IMR-90 (cell line): Measurements from ENCODE around the gene TMEM239. TPM values are rescaled to one million over a fixed set of nuclear protein-coding genes. Genes with fewer than 3 reads are reported as not detected.

Experiments
- ATAC-seq: fragments of 200-7000 bp; cut with Tn5 transposase; 2 replicates; pipeline ENCODE4 v1.9.1; 2020; ENCODE audit warnings: low read depth, mild to moderate bottlenecking, moderate library complexity
- BruUV-seq: library from RNA; stranded (reverse); fragments of 400-500 nt; replicated peaks from 2 replicates; lab custom pipeline; 2021; lab: Mats Ljungman, UMichigan
- CTCF ChIA-PET: fragments of 300-600 bp; formaldehyde crosslinking; extraction: SDS; loops from one replicate; lab custom pipeline; 2021; ENCODE audit warnings: antibody characterized with exemption; lab: Yijun Ruan, JAX
- POLR2A ChIA-PET: fragments of 300-600 bp; sonication (Branson Sonifier 250); formaldehyde crosslinking; loops from one replicate; lab custom pipeline; 2022; ENCODE audit warnings: antibody characterized with exemption; ENCODE audit not compliant: unreplicated experiment; lab: Charles Lee
- DNase-seq: peaks from one replicate; pipeline ENCODE4 v3.0.0; 2013
- H2AFZ ChIP-seq: replicated peaks from 2 replicates; pipeline ENCODE3; 2013; ENCODE audit warnings: low read length, mild to moderate bottlenecking; ENCODE audit not compliant: poor library complexity
- H2AK5ac ChIP-seq: 2 replicates; pipeline ENCODE4 v1.6.1; 2013; ENCODE audit warnings: low read depth, low read length, inconsistent platforms
- H2AK9ac ChIP-seq: replicated peaks from 2 replicates; pipeline ENCODE3; 2013; ENCODE audit warnings: mild to moderate bottlenecking, low read depth, low read length, moderate library complexity; ENCODE audit not compliant: poor library complexity
- H2BK120ac ChIP-seq: 2 replicates; pipeline ENCODE4 v1.6.1; 2013; ENCODE audit warnings: low read depth, low read length, inconsistent platforms
- H2BK15ac ChIP-seq: 3 replicates; pipeline ENCODE4 v1.6.1; 2013; ENCODE audit warnings: low read depth, low read length, inconsistent platforms
- H2BK20ac ChIP-seq: 2 replicates; pipeline ENCODE4 v1.6.1; 2013; ENCODE audit warnings: low read depth, mild to moderate bottlenecking, inconsistent platforms, low read length, moderate library complexity
- H2BK5ac ChIP-seq: 2 replicates; pipeline ENCODE4 v1.6.1; 2013; ENCODE audit warnings: mild to moderate bottlenecking, low read depth, low read length, inconsistent platforms; ENCODE audit not compliant: poor library complexity, severe bottlenecking
- H3K14ac ChIP-seq: replicated peaks from 2 replicates; pipeline ENCODE4 v1.6.1; 2013; ENCODE audit warnings: low read depth, low read length, inconsistent platforms
- H3K18ac ChIP-seq: 2 replicates; pipeline ENCODE4 v1.6.1; 2013; ENCODE audit warnings: low read depth, low read length, control low read depth
- H3K23ac ChIP-seq: 2 replicates; pipeline ENCODE4 v1.6.1; 2013; ENCODE audit warnings: low read depth, low read length, inconsistent platforms
- H3K27ac ChIP-seq: 2 replicates; pipeline ENCODE4 v1.5.1; 2013; ENCODE audit warnings: mild to moderate bottlenecking, control low read depth, low read length; ENCODE audit not compliant: insufficient read depth
- H3K27me3 ChIP-seq: 2 replicates; pipeline ENCODE4 v1.6.1; 2013; ENCODE audit warnings: low read length; ENCODE audit not compliant: control insufficient read depth, insufficient read depth
- H3K36me3 ChIP-seq: 2 replicates; pipeline ENCODE4 v1.6.1; 2013; ENCODE audit warnings: low read length, mixed read lengths; ENCODE audit not compliant: control insufficient read depth, insufficient read depth
- H3K4ac ChIP-seq: 2 replicates; pipeline ENCODE4 v1.6.1; 2013; ENCODE audit warnings: low read depth, low read length, inconsistent platforms
- H3K4me1 ChIP-seq: 2 replicates; pipeline ENCODE4 v1.6.1; 2013; ENCODE audit warnings: low read length, mixed read lengths; ENCODE audit not compliant: control insufficient read depth, insufficient read depth
- H3K4me2 ChIP-seq: 2 replicates; pipeline ENCODE4 v1.6.1; 2013; ENCODE audit warnings: low read depth, mild to moderate bottlenecking, control low read depth, low read length, moderate library complexity
- H3K4me3 ChIP-seq: 2 replicates; pipeline ENCODE4 v1.5.1; 2013; ENCODE audit warnings: low read depth, mild to moderate bottlenecking, control low read depth, low read length, moderate library complexity; ENCODE audit not compliant: insufficient read depth
- H3K56ac ChIP-seq: 2 replicates; pipeline ENCODE4 v1.6.1; 2013; ENCODE audit warnings: low read length, inconsistent platforms; ENCODE audit not compliant: insufficient read depth; ENCODE audit errors: extremely low read depth
- H3K79me1 ChIP-seq, 2 experiments: 2 replicates each; pipeline ENCODE4 v1.6.1; 2013; ENCODE audit warnings: low read length in 2 of 2, inconsistent platforms in 1 of 2, low read depth in 1 of 2
- H3K9ac ChIP-seq: 2 replicates; pipeline ENCODE4 v1.6.1; 2013; ENCODE audit warnings: low read depth, low read length, control low read depth
- H3K9me1 ChIP-seq: 2 replicates; pipeline ENCODE4 v1.6.1; 2013; ENCODE audit warnings: low read length, inconsistent platforms; ENCODE audit not compliant: insufficient read depth
- H3K9me3 ChIP-seq: 2 replicates; pipeline ENCODE4 v1.6.1; 2013; ENCODE audit warnings: low read length; ENCODE audit not compliant: control insufficient read depth, insufficient read depth
- H4K20me1 ChIP-seq: 2 replicates; pipeline ENCODE4 v1.6.1; 2013; ENCODE audit warnings: low read length, inconsistent platforms; ENCODE audit not compliant: insufficient read depth
- H4K5ac ChIP-seq: 2 replicates; pipeline ENCODE4 v1.6.1; 2013; ENCODE audit warnings: mild to moderate bottlenecking, low read depth, low read length, control low read depth
- H4K8ac ChIP-seq, 2 experiments: 2 replicates each; pipeline ENCODE4 v1.6.1; 2013; ENCODE audit warnings: low read depth in 2 of 2, low read length in 2 of 2, control low read depth in 1 of 2, inconsistent platforms in 1 of 2
- H4K91ac ChIP-seq: 2 replicates; pipeline ENCODE4 v1.6.1; 2013; ENCODE audit warnings: low read depth, low read length, inconsistent platforms; ENCODE audit not compliant: insufficient read depth
- BHLHE40 ChIP-seq: fragments of 150-350 bp; IDR thresholded peaks from 2 replicates; pipeline ENCODE4 v1.6.1; 2016; ENCODE audit warnings: mild to moderate bottlenecking, low read depth, low read length
- CEBPB ChIP-seq: IDR thresholded peaks from 2 replicates; pipeline ENCODE4 v1.6.1; 2012; ENCODE audit warnings: low read depth, low read length, improper control_type of control experiment
- CHD1 ChIP-seq: IDR thresholded peaks from 2 replicates; pipeline ENCODE4 v1.6.1; 2012; ENCODE audit warnings: low read depth, low read length, improper control_type of control experiment
- ELK1 ChIP-seq: fragments of 150-350 bp; IDR thresholded peaks from 2 replicates; pipeline ENCODE4 v1.6.1; 2016; ENCODE audit warnings: low read depth, mild to moderate bottlenecking, low read length, moderate library complexity, borderline replicate concordance
- MAFK ChIP-seq: IDR thresholded peaks from 2 replicates; pipeline ENCODE4 v1.6.1; 2012; ENCODE audit warnings: low read depth, low read length, improper control_type of control experiment
- MAZ ChIP-seq: IDR thresholded peaks from 2 replicates; pipeline ENCODE4 v1.6.1; 2012; ENCODE audit warnings: low read depth, mild to moderate bottlenecking, low read length, improper control_type of control experiment, moderate library complexity, borderline replicate concordance
- RCOR1 ChIP-seq: IDR thresholded peaks from 2 replicates; pipeline ENCODE4 v1.6.1; 2012; ENCODE audit warnings: mild to moderate bottlenecking, low read length, improper control_type of control experiment; ENCODE audit not compliant: insufficient replicate concordance
- WGBS, 2 experiments: methylation state at CpG; one replicate each; pipeline versions ENCODE4 v1.1.5 to v1.1.7; 2013; ENCODE audit warnings: missing lambda C conversion rate in 2 of 2; ENCODE audit not compliant: insufficient read length in 1 of 2; ENCODE audit errors: extremely low coverage in 2 of 2; 5-methylcytosine and 5-hydroxymethylcytosine counted together
- dilution Hi-C: fragments of 300-500 bp; cut with HindIII; formaldehyde crosslinking; loops from one replicate; pipeline ENCODE4 v1.14.3; 2018; ENCODE audit warnings: low sequenced_read_pairs; ENCODE audit not compliant: unreplicated experiment
- in situ Hi-C: fragments of 300-500 bp; cut with MboI; formaldehyde crosslinking; loops from 3 replicates; pipeline ENCODE4 v1.14.3; 2019; ENCODE audit warnings: low sequenced_read_pairs, inconsistent platforms, mixed read lengths
- intact Hi-C: fragments of 100-400 bp; cut with micrococcal nuclease; formaldehyde crosslinking; loops from 2 replicates; pipeline ENCODE4 v1.10.0; 2022
- polyA plus RNA-seq, 3 experiments: library from polyadenylated mRNA; depleted of rRNA; stranded (reverse); fragments of >200 nt; gene quantifications; 2 replicates each; pipeline ENCODE4 v1.2.3, GENCODE V29; 2012; ENCODE audit warnings: low replicate concordance in 1 of 3
- total RNA-seq: library from RNA; depleted of rRNA; stranded (reverse); fragments of >200 nt; gene quantifications from 2 replicates; pipeline ENCODE4 v1.2.3, GENCODE V29; 2012
- TF ChIP-seq, protein P1 (sequence below): fragments of 150-350 bp; IDR thresholded peaks from 2 replicates; pipeline ENCODE4 v1.6.1; 2017; ENCODE audit warnings: mild to moderate bottlenecking, antibody characterized with exemption, low read length, low read depth

Gene TMEM239
- total and polyA plus RNA-seq, 2 of the 4 experiments (the other 2 are of a cell fraction), result 0.32 TPM; not detected in 1

GRCh38 chr20:2804041-2804828, 11.9 kb upstream of the TMEM239 start:
- Histone ChIP-seq H4K8ac (no peak overlapping the region), H3K56ac (no peak overlapping the region), H3K27ac (no peak overlapping the region), H2BK120ac (no peak overlapping the region), H2AK5ac (no peak overlapping the region), H3K9me3 (0 out of 2 replicates have a peak, but pooled peaks cover 9% of the 10 kb centered on the region), H3K23ac (no peak overlapping the region), H2BK20ac (no peak overlapping the region), H3K36me3 (no peaks in the 10 kb centered on the region), H3K14ac (no peak overlapping the region), H3K4me3 (no peak overlapping the region), H2AK9ac (no peak overlapping the region), H3K4me1 (peaks cover 3% of the 10 kb centered on the region; the same call in 1 of the 2 replicates), H2BK15ac (no peak overlapping the region), H3K79me1 (no peaks in the 10 kb centered on the region), H3K4me2 (no peak overlapping the region), H4K91ac (no peak overlapping the region), H3K9me1 (peaks cover 3% of the 10 kb centered on the region; the same call in 1 of the 2 replicates), H4K20me1 (no peaks in the 10 kb centered on the region), H3K9ac (no peak overlapping the region), H3K27me3 (peaks cover 74% of the 10 kb centered on the region), H4K5ac (no peak overlapping the region), H3K18ac (no peak overlapping the region), H2BK5ac (no peak overlapping the region), H3K4ac (no peak overlapping the region), H2AFZ (no peak overlapping the region)
- CTCF ChIA-PET, result no interaction called here
- TF ChIP-seq CEBPB (no peak), ELK1 (no peak), BHLHE40 (no peak), MAZ (no peak), CHD1 (no peak), RCOR1 (no peak), MAFK (no peak)
- TF ChIP-seq, protein P1, sequence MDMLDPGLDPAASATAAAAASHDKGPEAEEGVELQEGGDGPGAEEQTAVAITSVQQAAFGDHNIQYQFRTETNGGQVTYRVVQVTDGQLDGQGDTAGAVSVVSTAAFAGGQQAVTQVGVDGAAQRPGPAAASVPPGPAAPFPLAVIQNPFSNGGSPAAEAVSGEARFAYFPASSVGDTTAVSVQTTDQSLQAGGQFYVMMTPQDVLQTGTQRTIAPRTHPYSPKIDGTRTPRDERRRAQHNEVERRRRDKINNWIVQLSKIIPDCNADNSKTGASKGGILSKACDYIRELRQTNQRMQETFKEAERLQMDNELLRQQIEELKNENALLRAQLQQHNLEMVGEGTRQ, result no peak
- intact Hi-C loops, result no loop called here
- 88% methylated on average over 6 of the region's 16 CpGs; no CpG with 5 or more reads in 1 of the 2 experiments for WGBS, 2 experiments
- POLR2A ChIA-PET, result no interaction called here
- DNase-seq (no peak), ATAC-seq (no peak)
- in situ Hi-C loops, result loop anchor here (25.0 kb wide), 1 partner anchor 692 kb away; the partner anchor contains the start of gene STK35
- no TSS peak for BruUV-seq
- dilution Hi-C loops, result no loop called here
